Kidney capillary endothelial cell (primary cell): ENCODE data around the gene CRELD1.
A peak's percentile ranks its signal among the peaks of the same experiment; 100 is the strongest.

Experiments
- DNase-seq: peaks from one replicate; pipeline ENCODE4 v3.0.0-alpha.2; 2018; ENCODE audit warnings: low spot score

CRELD1 gene

GRCh38 chr3:9906480-9906879 is 27.2 kb upstream of the CRELD1 start:
- DNase-seq: no peak

DNA sequence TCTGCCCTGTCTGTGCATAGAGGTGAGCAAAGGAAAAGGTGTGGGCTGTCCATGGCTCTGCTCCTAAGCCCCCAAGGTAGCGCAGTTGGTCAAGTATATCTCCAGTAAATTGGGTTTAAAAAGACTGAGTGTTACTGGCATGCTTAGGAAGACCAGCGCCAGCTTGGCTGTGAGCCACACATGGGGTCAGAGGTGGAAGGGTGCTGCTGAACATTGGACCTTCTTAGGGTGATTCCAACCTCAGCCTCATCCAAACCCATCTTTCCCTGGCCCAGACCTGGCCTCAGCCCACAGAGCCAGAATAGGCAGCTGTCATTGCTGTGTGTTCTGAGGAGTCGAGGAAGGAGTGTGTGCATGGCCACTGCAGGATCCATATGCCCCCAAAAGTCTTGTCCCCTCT is 25.3 kb upstream of the CRELD1 start:
- DNase-seq: no peak

DNA sequence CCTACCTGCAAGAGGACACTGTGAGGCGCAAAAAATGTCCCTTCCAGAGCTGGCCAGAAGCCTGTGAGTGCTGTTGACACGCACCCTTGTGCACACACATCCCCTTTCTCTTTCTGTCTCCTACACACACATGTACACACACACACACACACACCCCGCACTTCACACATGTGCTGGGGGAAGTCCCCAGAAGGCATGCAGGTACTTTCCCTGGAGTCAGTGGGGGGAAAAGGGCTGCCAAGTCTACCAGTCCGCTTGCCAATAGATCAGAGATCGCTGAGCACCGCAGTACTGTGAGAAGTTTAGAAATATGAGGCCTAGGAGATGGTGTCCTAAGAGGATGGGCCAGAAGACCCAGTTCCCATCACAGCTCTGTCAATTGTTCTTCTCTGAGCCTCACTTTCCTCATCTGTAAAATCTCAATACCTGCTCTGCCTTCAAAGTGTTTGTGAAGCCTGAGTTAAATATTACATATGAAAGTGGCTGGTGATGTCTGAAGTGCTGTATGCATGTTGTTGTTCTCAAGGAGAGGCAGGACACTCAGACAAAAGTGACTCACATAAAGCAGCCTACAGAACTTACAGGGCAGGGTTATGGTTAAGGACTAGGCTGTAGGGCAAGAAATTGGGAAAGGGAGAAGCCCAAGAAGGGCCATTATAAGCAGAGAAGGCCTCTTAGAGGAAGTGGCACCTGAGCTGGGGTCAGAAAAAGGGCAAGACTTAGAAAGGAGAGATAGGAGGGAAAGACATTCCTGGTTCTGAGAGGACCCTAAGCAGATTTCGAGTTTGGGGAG is 24.2 kb upstream of the CRELD1 start:
- no peak for DNase-seq

- no peak for DNase-seq
Observed at GRCh38 chr3:9911863-9912262, 21.8 kb upstream of the CRELD1 start.

DNA sequence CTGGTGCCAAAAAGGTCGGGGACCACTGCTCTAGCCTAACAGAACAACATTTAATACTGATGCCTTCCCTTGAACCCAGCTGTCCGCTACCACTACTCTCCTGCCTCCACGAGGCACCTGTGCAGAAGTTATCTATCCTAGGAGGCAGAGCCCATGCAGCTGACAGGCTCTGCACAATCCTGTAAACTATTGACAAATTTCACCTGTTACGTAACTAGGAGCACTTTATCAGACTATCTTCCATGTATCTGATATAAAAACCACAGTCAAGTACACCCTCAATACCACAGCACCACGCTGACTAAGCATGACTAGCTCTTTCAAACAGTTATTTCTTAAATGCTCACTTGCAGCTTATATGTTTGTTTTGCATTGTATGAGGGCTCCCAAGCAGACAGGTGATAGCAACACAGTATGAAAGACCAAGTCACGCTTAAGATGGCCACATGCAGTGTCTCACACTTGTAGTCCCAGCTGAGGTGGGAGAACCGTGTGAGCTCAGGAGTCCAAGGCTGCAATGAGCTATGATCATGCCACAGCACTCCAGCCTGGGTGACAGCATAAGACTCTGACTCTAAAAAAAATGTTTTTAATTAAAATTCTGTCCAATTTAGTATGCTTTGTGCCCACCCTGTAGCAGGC is 21.2 kb upstream of the CRELD1 start:
- no peak for DNase-seq

GRCh38 chr3:9913601-9914000 is 20.0 kb upstream of the CRELD1 start:
- no peak for DNase-seq

- DNase-seq: no peak
Observed at GRCh38 chr3:9914011-9914410, 19.6 kb upstream of the CRELD1 start.

DNA sequence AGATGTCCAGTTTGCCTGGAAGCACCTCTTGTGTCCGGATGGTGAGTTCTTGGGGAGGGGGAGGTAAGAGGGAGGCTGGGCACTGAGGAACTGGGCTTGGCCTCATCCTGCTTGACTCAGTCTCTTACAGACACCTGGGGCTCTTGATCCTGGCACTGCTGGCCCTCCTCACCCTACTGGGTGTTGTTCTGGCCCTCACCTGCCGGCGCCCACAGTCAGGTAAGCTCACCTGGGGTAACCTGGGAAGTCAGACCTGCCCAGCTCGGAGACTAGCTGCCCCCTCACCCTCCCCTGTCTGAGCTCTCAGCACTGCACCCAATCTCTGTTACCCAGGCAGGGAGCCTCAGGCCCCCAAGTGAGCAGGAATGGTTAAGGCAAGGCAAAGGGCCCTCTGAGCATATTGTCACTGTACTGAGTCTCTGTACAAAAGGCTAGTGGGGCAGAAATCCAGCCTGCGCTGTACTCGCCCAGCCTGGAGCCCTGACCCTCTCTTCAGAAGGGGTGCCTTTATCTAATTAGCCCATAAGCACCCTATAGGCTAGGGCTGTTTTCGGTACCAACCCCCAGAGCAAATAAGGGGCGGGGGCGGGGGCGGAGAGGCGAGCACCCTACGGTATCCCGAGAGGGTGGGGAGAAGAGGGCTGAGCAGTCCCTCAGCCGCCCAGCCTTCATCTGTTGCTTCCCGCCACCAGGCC is 18.9 kb upstream of the CRELD1 start:
- no peak for DNase-seq

DNA sequence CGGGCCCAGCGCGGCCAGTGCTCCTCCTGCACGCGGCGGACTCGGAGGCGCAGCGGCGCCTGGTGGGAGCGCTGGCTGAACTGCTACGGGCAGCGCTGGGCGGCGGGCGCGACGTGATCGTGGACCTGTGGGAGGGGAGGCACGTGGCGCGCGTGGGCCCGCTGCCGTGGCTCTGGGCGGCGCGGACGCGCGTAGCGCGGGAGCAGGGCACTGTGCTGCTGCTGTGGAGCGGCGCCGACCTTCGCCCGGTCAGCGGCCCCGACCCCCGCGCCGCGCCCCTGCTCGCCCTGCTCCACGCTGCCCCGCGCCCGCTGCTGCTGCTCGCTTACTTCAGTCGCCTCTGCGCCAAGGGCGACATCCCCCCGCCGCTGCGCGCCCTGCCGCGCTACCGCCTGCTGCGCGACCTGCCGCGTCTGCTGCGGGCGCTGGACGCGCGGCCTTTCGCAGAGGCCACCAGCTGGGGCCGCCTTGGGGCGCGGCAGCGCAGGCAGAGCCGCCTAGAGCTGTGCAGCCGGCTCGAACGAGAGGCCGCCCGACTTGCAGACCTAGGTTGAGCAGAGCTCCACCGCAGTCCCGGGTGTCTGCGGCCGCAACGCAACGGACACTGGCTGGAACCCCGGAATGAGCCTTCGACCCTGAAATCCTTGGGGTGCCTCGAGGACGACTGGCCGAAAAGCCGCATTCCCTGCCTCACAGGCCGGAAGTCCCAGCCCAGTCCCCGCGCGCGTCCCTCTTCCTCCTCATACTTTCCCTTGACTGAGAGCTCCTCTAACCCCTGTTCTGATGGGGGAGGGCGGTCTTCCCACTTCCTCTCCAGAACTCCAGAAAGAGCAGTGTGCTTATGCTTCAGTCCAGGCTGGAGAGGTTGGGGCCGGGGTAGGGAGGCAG is 18.1 kb upstream of the CRELD1 start:
- DNase-seq: peak; percentile 40

DNA sequence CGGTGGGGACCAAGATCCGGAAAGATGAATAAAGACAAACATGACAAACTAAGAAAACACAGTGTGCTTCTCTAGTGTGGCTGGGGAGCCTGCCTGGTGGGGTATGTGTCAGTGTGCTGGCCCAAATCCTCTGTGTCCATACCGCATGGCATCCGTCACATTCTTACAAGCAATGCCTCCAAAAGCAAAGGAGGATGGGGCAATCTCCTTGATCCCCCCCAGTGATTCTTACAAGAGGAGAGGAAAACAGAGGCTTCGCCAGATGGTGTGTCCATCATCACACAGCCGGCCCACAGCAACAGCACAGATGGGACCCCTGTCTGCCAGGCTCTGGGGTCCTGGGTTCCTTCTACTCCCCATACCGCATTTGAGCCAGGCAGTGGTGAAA is 17.3 kb upstream of the CRELD1 start:
- no peak for DNase-seq

- DNase-seq: peak; percentile 54
Observed at GRCh38 chr3:9916734-9917680, 16.6 kb upstream of the CRELD1 start, which contains the start of gene IL17RC. Gene IL17RC (plus strand): TSS chr3:9917098. CDS start chr3:9917316, 218 bp downstream.

DNA sequence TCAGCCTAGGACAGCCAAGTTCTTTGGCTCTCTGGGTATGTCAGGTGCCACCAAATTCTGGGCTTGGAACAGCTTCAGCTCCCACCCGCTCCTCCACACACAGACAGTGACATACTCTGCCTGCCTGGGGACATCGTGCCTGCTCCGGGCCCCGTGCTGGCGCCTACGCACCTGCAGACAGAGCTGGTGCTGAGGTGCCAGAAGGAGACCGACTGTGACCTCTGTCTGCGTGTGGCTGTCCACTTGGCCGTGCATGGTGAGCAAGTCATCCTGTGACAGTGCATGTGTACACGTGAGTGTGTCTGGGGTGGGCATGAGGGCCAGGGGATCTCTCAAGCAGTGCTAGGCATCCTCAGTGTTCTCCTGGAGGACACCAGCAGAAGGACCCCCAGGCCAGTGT is 15.8 kb upstream of the CRELD1 start:
- no peak for DNase-seq

DNA sequence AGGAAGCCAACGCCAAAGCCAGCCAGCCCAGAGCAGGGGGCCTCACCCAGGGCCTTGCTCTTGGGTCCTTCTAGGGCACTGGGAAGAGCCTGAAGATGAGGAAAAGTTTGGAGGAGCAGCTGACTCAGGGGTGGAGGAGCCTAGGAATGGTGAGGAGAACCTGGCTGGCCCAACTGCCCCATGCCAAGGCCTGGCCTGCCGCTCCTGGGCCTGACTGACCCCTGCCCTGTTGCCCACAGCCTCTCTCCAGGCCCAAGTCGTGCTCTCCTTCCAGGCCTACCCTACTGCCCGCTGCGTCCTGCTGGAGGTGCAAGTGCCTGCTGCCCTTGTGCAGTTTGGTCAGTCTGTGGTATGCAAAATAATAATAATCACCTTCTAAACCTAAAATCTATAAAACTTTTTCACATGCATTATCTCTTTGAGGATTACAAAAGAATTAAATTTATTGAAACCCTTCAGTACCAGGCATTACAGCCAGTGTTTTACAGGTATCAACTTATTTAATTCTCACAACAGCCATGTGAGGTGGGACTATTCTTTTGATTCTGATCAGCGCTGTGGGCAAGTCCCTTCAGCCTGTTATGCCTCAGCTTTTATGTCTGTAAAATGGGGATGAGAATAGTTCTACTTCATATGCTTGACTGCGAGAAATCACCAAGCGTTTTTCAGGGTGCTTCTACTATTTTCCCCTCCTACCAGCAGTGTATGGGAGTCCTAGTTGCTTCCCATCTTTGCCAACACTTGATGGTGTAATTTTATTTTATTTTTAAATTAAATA is 15.2 kb upstream of the CRELD1 start:
- DNase-seq: no peak

GRCh38 chr3:9928158-9928557 is 5.5 kb upstream of the CRELD1 start:
- no peak for DNase-seq

DNA sequence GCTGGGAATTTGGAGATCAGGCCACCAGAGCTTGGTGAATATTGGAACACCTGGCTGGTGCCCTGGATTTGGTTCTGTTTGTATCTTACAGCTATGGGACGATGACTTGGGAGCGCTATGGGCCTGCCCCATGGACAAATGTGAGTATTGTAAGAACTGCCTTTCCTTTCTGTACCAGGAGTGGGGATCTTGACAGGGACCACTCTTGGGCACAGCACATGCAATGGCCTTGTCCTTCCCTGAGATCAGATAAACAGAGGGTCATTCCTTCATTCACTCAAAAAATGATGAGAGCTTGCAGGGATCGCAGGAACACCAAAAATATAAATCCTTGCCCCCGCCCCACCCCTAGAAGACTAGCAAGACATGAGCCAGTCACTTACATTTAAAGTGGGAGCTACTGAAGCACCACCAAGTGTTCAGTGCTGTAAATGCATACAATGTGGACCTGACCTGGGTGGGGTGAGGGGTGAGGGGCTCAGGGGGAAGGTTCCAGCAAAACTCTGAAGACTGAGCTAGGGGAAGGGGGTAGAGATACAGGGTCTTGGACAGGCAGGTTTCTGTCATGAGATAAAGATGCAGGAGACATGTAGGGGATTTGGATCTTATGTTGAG is 2.7 kb upstream of the CRELD1 start:
- no peak for DNase-seq

- no peak for DNase-seq
Observed at GRCh38 chr3:9932535-9932842, 1.1 kb upstream of the CRELD1 start.

GRCh38 chr3:9932843-9933560 is 632 bp upstream of the CRELD1 start:
- DNase-seq: peak; percentile 94

GRCh38 chr3:9934235-9934621 is 594 bp downstream of the CRELD1 start:
- no peak for DNase-seq

DNA sequence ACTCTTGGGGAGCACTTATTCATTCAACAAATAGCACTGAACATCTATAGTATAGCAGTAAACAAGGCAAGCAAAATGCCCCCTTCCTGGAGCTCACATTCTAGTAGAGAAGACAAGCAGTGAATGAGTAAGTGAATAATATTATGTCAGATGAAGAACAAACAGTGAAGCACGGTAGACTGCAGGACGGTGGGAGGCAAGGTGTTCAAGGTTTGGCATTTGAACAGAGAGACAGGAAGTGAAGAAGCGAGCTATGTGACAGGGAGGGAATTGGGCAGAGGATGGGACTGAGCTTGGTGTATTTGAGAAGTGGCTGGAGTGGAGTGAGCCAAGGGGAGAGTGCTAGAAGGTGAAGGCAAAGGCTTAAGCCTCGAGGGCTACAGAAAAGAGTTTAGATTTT is 1.4 kb downstream of the CRELD1 start:
- DNase-seq: no peak
